ENCODE results near the gene STARD3.
"Not testable (repeated sequence)": the region's sequence is repeated elsewhere in the genome, so short reads cannot be mapped to it uniquely, and the experiment has no call there.

The STARD3 gene

DNA sequence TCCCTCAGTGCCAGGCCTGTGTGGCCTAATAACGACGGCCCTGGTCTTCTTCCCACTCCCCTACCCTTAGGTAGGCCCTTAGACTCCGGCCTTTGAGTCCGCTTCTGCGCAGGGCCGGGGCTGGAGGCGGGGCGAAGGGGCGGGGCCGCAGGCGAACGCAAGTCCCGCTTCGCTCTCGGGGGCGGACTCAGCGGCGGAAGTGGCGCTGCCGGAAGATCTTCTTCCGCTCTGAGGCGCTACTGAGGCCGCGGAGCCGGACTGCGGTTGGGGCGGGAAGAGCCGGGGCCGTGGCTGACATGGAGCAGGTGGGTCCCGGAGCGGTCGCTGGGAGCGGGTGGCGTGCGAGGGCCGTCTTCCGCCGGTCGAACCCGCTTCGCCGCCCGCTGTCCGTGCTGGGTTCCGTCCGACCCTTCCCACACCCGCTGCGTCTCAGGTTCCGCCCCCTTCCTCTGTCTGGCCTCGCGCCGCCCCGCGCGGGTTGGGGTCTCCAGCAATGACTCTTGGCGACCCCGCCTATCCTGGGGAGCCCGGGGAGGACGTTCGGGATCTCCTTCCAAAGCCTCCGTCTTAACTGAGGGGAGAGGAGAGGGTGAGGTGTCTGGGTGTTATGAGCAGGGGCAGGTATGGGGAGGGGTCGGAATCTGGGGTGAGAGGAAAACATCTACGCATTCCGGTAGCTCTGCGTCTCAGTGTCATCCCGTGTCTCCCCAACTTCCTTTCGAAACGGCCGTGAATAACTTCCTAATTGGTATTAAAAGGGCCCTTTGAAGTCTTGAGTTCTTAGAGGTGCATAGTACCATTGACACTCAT lies at the start of gene STARD3:
Gene STARD3 (plus strand): TSS at position 218 of the 810 bp plus-strand sequence. CDS start 16,388 bp downstream, outside the sequence.
- peak; percentile 94 for DNase-seq

DNA sequence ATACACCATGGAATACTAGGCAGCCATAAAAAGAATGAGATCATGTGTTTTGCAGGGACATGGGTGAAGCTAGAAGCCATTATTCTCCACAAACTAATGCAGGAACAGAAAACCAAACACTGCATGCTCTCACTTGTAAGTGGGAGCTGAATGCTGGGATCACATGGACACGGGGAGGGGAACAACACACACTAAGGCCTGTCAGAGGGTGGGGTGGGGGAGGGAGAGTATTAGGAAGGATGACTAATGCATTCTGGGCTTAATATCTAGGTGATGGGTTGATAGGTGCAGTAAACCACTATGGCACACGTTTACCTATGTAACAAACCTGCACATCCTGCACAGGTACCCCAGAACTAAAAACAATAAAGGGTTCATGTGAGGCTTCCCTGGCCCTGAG lies 46.8 kb upstream of the STARD3 start:
- not testable (repeated sequence) for DNase-seq

DNA sequence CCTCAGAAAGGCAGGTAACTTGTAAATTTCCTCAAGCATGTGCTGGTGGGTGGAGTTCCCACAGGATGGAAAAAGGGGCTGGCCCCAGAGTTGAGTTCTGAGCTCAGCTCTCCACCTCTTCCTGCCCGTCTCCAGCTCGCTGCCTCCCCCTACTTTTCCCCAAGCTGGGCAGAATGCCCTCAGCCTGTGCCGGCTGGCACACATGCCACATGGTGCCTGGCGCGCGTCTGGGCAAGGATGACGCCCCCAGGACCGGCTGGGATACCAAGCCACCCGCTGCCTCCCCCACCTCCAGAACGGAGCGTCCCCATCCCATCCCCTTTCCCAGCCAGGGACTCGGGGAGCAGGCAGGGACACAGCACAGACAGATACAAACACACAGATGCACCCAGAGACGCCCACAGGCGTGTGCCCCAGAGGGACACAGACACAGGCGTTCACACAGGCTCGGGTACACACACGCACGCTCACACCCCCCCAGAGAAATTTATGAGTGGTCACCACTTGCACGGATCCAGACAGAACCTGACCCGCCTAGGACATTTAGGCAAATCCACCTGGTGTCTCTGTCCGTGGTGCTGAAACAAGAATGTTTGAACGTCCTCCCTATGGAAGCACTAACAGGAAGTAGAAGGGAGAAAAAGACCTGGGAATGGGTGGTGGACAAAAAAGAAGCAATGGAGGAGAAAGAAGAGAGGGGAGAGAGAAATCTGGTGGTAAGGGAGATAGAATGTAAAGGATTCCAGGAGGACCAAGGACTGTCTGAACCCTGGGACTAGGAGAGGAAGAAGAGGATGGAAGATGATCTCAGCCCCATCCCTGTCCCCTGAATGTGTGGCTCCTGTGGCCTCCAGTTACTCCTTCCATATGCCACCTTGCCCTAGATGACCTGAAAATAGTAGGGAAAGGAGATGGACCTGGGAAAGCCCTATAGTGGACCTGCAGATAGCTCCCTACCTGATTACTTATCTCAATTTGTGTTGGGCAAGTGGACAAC lies 44.7 kb upstream of the STARD3 start:
- DNase-seq: peak; percentile 38

DNA sequence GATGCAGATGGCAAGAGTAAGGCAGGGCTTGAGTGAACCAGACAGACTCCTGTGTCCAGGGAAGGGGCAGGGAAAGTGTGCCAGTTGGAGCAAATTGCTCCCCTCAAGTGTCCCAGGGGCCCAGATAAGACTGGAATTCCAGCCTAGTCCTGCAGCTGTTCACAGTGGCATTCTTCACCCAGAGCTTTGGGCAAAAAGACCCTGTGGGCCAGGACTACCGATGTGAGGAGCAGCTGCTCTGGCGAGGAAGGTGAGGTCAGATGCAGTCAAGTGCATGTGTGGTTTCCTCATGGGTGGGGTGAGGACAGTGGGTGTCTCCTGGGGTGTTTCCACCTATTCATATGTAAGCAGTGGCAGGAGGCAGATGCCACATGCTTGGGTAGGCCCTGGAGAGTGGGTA lies 43.6 kb upstream of the STARD3 start:
- no peak for DNase-seq

DNA sequence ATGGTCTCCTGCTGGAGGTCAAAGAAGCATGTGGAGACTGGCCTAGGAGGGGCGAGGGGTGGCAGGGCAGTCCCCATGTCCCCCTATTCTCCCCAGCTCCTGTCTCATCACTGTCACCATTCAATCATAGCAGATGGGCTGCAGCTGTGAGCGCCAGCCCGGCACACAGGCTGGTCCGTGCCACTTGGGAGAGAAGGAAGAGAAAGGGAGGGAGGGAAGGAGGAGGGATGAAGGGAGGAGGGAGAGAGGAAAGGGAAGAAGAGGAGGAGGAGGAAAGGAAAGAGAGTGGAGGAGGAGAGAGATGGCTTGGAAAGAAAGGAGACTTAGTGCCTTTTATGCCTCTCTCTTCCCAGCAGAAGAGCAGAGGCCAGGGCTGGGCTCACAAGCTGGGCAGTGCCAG lies 41.6 kb upstream of the STARD3 start:
- no peak for DNase-seq

DNA sequence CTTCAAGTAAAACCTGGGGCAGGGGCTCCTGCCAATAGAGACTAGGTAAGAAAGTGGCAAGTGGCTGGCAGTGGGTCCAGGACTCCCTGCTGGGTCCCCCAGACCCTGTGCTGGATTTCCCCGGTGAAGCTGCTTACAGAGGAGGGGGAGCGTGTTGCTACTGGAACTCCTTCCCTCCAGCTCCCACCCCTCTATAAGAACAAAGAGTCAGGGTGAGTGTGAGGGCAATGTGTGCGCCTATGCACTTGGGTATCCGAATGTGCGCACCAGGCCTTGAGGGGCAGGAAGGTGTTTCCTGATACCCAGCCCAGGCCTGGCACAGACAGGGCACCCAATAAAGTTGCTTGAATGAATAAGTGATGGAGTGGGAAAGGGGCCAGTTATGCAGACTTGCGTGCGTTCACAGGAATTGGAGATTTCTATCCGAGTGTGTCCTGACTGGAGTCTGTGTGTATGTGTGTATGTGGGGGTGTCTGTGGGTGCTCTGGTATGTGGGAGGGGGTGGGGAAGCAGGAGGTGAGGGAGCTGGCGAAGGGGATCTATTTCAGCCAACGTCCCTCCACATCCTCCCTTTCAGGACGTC lies 40.9 kb upstream of the STARD3 start:
- no peak for DNase-seq

DNA sequence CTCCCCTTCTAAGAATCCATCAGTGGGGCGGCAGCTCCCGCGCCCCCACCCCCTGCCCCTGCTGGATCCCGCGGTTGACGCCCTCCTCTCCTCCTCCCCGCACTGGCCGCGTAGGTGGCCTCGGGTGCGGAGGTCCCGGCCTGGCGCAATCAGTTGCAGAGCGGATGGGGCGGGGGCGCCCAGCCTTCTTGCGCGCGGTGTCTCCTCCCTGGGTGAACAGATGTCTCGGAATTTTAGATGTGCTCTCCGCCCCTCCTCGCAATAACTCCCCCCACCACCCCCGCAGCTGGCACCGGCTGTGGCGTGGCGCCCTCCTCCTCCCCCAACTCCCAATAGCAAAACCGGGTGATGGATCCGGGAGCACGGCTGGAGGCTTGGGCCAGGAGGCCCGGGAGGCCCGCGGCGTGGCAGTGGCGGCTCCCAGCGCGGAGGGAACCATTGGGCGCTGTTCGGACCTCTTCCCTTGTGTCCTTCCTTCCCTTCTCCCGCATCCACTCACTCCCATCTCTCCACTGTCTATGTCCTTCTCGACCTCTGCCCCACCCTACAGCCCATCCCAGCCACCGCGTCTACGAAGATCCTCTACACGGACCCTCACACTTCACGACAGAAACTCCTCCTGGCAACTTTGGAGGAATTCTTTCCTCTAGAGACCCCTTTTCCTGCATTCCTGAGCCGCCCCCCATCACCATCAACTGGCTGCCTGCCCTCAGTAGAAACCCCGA lies 40.2 kb upstream of the STARD3 start:
- no peak for DNase-seq

DNA sequence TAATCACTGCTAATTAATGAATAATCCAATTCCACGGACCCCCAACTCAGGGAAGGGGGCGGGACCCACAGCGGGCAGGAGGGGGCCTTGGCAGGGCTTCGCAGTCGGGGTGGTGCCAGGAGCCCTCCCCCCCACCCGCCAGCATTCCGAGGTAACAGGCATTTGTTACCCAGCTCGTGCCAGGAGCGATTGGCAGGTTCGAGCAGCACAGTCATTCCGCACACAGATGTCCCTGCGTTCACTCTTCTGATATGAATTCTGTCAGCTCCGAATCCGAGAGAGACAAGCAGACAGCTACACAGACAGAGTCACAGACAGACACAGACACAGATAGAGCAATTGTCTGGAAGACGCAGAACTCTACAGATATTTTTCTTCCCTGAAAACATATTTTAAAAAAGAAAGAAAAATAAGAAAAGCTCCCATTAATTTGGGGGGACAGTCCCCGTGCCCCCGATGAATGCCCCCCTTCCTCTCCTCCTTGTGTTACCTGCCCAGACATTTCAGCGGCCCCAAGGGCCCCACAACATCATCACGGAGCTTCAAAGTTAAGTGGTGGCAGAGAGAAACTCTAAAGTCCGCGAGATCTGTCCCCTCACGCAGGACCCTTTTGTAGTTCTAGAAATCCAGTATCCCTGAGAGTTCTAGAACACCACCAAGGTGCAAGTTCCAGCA lies 39.4 kb upstream of the STARD3 start:
- peak; percentile 26 for DNase-seq

DNA sequence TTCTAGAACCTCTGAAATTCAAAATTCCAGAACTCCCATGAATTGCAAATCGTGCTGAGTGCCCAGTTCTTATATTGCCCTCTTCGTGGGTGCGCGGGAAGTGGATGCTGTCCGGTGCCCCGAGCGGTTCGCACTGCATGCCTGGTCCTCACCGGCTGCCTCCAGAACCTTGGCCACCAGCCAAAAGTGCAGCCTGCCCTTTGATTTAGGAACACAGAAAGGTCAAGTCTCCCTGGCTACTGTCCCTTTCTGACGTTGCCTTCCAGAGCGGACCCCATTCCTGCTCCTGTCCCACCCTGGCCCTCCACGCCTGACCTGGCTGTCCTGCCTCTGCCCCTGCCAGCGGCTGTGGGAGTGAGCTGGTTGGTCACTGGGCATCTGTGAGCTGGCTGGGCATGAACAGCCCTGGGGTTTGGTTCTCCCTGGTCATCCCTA lies 38.9 kb upstream of the STARD3 start:
- peak; percentile 25 for DNase-seq

DNA sequence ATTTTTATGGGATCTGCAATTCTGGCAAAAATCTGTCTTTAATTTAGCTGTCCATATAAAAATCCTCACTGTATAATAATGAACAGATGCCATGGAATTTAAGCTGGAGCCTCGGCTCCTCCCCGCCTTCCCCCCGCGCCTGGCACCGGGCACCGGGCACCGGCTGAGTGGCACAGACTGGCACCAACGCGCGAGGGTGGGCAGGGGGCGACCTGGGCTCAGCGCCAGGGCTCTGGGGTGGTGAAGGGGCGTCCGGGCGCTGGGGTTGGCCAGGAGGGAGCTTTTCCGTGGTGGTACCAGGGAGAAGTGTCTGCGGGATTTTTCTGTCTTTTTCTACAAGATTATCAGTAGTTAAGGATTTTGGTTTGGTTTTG lies 38.3 kb upstream of the STARD3 start:
- DNase-seq: no peak

DNA sequence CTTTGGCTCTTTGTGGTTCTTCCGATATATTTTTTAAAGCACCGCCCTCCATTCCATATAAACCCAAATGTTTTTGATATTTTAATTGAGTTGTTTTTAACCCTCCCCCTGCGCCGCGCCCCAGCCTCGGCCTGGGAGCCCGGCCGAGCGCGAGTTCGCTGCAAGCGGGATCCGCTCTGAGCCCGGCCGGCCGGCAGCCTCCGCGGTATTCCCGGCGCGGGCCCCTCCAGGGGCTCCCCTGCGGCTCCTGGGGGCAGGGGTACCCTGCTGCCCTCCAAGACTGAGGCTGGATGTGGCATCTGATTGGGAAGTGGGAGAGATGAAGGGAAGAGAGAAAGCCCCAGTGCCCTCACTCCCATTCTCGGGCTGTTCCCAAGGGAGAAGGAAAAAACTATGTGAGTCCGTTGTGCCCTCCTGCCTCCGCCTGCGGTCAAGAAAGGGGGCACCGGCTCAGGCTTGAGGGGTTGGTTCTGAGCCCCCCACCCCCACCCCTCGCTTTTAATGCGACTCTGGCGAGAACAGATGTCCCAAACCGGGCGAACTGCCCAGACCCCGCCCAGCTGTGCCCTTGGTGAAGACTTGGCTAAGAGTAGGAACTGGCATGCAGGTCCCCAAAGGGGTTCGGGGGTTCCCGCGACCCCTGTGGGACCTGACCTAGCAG lies 37.8 kb upstream of the STARD3 start:
- DNase-seq: no peak

DNA sequence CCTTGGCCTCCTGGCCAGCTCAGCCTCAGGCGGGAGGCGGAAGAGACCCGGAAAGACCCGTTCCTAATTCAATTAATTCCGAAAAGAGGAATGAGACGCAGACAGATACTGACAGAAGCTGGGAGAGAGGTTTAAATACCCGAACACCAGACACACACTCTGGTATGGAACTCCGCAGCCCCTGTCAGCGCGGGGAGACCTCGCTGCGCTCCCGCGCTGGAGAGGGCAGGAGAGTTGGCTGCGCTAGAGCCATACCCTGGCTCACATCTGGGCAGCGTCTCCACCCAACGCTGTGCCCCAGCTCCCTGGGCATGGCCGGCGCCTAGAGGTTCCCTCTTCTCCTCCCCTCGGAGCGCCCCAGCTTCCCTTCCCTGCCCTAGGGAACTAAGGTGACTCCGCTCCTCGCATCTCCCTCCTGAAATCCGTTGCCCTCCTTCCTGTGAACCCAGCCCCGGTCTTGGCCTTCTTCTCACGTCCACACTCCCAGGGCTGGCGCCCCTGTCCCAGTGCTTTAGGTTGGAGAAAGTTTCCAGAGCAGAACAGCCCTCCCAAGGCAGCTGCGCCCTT lies 37.2 kb upstream of the STARD3 start:
- DNase-seq: no peak

DNA sequence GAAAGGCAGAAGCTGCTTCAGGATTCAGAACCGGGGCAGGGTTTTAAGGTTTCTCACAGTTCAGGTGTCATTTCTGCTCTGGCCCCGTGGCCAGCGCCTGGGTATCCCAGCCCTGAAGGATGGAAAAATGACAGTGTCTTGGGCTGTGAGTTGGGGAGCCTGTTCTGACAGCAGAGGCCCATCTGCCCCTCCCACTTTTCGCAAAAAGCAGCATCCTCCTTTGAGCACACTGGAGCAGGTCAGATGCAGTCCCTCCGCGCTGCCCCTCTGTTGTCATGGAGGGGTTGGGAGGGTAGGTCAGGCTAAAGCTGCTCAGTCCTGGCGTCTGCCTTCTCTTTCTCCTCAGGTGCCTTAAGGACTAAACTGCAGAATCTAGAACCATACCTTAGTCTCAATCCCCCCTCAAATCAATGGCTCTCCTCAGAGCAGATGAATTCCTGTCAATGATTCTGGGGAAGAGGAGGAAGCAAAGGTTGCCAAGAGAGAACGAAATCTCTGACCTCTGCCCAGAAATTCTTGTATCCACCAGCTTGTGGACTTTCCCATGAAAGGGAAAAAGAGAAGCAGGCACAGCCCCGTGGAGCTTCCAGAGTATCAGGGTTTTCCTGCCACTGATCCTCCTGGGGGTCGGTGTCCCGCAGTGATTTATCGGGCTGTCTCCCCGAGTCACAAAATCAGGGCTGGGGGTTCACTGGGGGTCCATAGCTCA lies 36.5 kb upstream of the STARD3 start:
- DNase-seq: no peak

DNA sequence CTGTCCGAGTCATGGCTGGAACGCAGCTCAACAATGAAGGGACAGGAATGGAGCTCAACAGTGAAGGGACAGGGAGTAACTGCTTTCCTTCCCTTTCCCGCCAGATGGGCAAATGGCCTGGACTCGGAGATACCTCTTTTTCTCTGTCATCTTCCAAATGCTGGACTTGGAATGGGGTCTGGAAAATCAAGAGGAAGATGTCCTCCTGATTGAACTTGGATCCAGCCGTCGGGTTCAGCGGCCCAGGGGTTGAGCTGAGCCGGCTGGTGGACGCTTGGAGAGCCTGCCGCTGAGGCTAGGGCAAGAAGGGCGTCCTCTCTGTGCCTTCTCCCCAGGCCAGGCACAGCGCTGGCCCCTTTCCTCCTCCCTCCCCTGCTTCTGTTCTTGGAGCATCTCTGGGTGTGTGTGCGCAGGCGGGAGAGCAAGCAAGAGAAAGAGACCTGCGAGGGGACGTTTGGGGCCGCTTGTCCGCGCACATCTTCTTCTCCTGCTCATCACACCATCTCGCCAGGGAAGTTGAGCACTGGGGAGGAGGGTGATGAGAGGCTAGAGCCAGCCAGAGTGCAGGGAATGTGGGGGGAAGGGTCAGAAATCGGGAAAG lies 35.8 kb upstream of the STARD3 start:
- DNase-seq: no peak

DNA sequence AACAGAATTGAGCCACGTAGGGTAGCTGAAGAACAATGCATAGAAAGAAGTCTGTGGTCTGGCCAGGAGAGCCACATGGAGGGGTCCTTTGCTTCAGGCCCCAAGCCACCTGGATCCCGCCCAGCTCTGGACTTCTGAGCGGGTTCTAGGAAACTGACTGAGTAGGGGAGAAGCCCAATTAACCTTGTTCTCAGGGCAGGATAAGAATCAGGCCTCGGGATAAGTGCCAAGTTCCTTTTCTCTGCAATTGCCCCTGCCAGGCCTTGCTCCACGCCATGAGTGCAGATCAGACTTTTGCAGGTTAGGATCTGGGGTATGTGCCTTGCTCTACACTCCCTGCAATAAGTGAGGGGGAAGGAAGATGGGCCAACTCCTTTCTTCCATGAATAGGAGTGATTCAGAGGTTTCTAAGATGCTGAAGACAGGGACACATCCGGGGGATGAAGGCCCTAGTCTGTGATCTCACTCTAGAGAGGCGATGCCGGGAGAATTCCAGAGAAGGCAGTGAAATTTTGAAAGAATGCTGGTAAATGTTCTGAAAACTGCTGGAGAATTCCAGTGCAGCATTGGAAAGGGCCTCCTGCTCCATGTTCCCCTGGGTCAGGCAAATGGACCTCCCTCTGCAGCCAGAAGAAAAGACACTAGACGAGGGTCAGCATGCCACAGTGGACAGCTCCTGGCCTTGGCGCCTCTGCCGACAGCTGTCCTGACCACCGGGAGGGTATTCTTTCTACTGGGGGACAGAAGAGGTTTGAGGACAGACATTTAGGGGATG lies 35.0 kb upstream of the STARD3 start:
- no peak for DNase-seq

DNA sequence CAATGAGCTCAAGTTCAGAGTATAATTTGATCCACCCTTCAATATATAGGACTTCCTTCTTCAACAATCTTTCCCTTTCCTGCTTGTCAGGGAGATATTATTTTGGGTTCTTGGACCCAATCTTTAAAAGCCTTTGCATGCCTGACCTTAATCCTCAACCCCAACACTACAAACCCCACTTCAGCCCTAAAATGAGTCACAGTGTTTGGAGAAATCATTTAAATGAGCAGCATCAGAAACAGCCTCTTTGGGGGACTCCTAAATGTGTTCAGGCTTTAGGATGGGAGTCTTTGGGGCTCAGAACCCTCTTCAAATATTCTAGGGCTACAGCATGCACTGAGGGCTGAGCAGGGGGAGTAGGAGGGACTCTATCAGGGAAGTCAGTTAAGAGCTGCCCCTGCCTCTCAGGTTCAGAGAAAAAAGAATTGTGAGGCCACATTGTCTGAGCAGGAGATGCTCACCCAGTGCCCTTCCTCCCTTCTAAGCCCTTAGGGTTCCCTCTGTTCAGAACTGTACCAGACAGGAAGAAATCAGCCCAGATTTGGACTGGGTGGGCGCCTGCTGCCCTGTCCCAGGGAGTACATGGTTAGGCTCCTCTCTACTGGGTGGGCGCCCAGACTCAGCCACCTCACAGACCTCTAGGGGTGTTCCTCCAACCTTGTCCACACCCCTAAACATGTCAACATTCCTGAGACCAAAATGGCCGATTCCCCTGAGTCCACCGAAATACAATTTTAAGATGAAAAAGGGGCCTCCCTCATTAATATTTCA lies 34.2 kb upstream of the STARD3 start:
- DNase-seq: no peak

DNA sequence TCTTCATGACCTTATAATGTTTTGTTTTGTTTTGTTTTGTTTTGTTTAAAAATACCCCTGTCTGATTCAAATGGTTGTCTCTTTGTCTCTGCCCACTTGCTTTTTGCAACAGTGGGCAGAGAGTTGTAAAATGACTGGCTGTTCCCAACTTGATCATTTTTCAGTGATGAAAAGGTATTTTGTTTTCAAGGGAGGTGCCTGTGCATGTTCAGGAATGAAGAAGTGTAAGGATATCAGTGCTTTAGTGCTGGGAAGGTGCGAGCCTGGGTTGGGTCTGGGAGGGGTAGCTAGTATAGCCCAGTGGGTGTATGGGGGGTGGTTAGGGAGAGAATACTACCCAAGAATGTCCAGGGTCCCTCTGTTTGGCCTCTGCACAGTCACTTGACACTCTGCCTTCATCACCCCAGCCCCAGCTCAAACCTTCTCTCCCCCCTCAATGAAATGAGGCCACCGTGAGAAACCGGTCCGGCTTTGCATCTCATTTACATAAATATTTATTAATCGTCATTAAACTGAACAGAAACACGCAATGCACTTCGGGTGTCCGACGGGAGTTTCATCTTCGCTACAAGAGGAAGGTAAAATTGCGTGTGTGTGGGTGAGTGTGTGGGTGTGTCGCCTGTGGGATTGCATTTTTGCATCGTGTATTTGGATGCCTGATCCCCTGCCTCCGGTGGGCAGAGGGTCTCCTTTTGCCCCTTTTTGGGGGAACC lies 33.5 kb upstream of the STARD3 start:
- no peak for DNase-seq

Measured in activated CD4-positive, alpha-beta T cell treated with anti-CD3 and anti-CD28 coated beads for 48 hours (primary cell).